HG03469 (cell line): ENCODE results near the gene MED14.

Experiments used
- ATAC-seq: cut with Tn5 transposase; IDR thresholded peaks from one replicate; pipeline ENCODE4 v1.9.1; 2021; ENCODE audit warnings: mild to moderate bottlenecking, moderate library complexity, moderate number of reproducible peaks; ENCODE audit not compliant: unreplicated experiment

The MED14 gene

DNA sequence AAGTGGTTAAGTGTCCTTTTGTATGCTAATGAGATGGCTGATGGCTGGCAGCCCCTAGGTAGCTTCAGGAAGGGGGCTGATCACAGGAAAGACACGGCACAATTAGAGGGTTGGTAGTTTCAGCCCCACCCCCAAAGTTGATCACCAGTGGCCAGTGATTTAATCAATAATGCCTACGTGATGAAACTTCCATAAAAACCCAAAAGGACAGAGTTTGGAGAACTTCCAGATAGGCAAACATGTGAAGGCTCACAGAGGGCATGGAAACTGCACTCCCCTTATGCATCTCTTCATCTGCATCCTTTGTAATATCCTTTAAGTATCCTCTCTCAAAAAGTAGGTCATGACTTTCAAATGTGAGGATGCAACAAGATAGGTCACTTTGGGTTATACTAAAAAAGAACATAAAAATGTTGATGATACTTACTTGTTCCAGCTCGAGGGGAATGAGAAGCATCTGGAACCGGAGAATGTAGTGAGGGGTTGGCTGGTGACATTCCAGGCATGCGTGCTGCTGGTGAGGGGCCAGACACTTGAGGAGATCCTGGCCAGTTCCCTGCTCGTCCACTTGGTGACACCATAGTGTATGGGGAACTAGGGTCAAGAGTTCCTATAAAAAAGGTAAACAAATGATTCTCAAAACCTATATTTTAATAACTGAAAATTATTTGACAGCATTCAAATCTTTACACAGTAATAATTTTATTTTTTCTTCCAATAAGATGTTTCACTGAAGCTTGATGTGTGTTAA, 71.3 kb downstream of the MED14 start:
- no peak for ATAC-seq

DNA sequence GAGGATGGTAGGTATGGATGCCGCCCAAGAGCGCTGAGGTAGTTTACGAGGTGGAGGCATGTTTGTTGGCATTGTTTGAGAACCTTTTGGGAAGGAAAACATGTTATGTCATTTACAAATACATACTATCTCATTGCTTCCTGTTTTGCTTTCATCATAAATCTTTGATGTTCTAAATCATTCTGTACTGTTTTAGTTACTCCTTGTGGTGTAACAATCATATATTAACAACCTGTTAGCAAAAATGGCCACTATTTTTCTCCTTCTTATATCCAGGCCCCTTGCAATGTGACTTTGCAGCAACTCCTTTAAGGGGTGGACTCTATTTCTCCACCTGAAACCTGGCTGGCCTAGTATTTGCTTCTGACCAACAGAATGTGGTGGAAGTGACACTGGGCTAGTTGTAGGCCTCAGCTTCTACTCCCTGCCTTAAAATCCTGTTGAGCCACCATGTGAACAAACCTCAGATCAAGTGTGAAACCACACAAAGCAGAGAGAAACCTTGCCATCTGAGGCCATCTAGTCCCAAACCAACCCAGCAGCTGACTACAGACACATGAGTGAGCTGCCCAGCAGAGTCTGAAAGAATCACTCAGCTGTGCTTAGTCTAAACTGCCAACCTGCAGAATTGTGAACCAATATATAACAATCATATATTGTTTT, 72.1 kb downstream of the MED14 start:
- ATAC-seq, result no peak

DNA sequence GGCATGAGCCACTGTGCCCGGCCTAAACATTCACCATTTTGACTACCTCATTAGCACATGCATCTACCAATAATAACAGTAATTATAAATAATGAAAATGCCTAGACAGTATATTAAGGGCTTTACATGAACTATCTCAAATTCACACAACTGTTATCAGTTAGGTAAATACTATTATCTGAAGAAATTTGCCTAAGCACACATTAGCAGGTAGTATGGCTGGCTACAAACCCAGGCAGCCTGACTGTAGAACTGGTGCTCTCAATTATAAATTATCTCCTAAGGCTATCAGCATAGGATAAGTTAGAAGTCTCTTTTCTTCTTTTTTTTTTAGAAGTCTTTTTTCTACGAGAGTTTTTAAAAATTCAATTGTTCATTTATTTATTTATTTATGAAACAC, 73.9 kb downstream of the MED14 start:
- ATAC-seq, result no peak

DNA sequence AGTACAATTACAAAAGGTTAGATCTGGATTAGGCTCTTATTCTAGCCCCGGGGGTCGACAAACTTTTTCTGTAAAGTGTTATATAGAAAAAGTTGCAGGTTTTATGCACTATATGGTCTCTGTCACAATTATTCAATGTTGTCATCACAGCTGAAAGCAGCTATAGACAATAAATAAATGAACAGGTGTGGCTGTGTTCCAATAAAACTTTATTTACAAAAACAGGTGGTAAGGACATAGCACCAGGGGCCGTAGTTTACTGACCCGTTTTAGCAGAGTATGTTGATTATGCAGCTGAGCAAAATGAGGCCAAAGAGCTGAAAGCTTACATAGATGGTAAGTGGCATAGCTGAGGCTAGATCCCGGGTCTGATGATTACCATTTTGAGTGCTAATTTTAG, 75.0 kb downstream of the MED14 start:
- no peak for ATAC-seq

DNA sequence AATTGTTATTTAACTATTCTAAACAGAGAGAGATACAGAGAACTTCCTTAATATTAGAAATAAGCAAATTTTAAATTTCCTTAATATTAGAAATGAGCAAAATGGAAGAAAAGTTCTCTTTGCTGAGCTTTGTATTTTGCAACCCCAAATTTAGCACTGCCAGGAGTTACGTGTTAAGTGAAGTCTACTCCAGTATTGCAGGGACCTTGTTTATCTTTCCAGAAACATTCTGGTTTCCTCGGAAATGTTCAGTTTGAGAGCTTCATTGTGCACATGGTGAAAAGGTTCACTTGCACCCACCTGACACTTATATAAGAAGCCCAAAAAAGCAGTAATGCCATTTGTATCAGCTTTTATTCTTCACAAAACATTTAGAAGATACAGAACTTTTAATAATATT, 81.8 kb downstream of the MED14 start:
- no peak for ATAC-seq

DNA sequence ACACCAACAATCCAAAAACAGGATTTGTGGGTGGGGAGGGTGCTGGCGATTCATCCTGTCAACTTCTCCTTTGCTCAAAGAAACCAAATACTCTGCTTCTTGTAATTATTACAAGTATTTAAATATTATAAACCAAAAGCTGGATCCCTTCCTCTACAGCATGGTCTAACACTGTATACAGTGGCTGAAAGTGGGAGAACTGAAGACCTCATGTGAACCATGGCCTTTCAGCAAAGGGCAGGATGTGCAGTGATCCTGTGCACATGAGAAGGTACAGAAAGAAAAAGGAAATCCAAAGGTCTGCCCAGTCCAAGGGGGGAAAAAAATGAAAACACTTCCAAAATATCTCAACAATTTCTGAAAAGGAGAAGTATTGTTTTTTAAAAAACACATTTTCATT, 82.7 kb downstream of the MED14 start:
- ATAC-seq, result no peak

DNA sequence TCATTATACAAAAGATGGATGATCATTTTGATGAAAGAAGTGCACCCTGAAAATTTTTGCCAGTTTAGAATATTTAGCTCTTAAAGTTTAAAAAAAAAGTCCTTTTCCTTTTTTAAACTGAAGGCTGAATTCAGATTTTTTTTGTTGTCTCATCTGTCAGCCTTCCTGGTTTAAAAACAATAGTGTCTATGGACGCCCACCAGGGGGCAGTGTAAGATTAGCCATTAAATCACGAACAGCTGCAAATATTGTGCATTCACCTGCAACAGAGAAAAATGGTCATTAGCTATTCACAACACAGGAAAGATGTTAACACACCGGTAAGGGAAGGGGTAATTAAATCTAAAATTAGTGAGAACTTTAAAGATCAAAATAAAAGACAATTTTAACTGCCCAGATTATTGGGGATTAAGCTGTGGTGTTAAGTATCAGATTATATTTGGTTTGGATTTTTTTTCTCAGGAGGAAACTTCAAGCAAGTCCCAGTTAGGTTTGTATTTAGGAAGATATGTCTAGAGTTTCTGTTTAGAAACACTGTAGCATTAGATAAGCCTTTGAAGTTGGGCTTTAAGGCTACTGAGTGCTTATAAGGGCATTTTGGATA, 83.6 kb downstream of the MED14 start:
- ATAC-seq, result no peak

DNA sequence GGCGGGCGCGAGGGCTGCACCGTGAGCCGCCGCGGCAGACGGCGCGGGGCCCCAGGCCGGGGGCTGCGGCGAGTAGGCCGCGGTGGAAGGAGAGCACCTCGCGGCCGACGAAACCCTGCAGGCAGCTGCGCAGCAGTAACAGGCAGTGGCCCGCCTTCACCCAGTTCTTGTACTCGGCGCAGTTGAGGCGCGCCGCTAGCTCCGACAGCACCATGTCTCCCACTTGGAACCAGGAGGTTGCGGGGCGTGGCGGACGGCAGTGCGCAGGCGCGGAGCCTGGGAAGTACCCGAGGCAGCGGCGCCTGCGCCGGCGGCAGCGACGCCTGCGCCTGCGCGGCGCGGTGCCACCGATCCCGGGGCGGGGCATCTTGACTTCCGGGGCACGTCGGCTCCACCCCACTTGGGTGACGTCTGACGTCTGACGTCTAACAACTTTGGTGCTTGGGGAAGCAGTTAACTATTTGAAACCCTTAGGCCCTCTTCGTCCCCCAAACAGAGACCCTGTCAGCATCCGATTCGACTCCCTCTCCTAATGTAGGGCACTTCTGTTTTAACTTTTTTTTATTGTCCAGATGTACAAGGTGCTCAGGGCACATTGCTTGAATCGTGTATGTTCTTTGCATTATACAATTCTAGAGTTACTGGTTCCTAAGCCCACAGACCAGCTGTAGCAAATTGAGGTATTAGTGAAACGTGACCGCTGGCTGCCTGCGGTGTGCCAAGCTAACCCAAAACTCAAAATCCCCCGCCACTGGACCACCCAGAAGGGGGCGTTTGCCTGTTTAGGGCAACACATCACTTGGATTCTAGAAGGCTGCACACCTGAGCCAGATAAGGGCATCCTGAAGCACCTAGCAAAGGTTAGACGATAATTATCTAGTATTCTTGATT, 87.8 kb downstream of the MED14 start, which contains the start of gene CXorf38:
TSS of gene CXorf38 (minus strand) at position 255 of the 891 bp plus-strand sequence. CDS start at position 214, 41 bp downstream.
- peak; percentile 67 for ATAC-seq

DNA sequence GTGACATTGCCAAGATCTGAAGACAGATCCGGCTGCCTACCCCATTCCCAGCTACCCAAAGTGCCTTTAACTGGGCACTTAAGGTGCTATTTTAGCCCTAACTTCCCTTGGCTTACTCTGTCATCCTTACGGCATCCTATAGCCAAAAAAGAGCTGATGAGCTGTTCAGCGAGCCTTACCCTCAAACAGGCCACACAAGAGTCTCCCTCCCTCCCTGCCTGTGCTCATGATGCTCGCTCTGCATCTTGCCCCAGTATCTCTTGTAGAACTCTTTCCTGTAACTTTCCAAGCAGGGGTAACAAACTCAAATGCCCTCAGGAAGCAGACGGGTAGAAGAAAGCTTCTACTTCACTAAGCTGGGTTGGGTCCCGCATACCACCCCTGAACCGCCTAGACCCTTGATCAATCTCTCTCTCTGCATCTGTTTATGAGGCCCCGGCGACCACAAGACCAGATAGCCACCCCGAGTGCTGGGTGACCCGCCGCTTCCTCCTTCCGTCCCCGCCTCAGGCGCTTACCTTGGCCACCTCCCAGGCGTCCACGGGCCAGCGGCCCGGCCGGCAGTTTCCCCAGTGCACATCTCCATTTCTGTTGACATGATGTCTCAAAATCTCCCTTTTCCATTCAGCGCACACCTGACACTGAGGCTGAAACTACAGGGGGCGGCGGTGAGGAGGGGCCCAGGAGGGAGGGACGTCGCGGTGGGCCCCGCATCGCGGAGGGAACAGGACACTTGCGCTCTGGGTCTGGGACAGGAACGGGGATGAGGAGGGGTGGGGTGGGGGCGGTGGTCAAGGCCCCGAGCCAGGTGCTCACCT, 88.6 kb downstream of the MED14 start:
- ATAC-seq, result no peak

DNA sequence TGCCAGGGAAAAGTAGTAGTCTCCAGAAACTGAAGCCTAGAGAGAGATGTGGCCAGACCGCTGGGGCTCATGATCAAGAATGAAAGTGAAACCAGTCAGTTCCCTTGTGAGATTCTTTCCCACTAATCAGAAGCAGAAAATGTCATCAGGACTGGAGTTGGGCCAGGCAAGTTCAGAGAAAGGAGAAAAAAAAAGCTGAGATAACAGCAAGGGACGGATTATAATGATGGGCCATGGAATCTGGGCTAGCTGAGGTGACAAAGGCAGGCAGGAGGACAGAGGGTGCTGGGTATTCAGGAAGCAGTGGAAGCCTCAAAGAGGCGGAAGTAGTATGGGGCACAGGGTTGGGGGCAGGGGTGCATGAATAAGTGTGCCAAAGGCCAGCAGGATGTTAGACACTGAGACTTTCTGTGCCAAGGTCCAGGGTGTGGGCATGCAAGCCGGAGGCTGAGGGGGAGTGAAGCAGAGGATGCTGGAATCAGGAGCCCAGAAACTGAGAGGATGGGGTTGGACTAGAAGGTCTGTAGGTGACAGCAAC, 90.5 kb downstream of the MED14 start:
- no peak for ATAC-seq

DNA sequence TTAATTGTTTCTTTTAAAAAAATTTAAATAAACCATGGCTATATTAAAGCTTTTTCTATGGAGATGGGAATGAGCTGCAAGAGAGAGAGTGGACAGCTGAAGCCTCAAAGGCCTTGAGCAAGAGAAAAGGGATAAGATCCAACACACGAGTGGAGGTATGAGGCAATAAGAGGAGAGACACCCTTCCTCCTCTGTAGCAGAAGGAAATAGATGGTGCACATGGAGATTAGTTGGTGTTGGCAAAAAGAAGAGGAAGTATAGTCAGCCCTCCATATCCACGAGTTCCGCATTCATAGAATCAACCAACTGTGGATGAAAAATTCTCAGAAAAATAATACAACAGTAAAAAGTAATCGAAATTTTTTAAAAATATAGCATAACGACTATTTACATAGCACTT, 91.2 kb downstream of the MED14 start:
- ATAC-seq, result no peak

DNA sequence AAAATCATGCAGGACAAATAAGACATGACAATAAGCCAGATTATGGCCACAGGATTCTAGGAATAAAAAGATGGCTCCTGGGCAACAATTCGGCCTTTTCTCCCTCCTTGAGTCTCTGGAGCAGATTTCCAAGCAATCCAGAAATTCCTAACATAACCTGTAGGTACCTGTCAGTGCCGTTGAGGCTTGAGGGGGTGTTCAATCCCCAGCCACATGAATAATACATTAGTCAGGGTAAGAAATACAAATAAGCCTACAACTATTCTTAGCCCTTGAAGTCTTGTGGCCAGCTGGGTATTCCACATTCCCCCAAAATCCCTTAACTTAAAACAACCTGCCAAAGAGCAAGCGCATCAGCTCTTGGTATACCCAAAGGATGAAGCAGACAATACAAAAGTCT, 97.7 kb downstream of the MED14 start:
- ATAC-seq, result no peak

DNA sequence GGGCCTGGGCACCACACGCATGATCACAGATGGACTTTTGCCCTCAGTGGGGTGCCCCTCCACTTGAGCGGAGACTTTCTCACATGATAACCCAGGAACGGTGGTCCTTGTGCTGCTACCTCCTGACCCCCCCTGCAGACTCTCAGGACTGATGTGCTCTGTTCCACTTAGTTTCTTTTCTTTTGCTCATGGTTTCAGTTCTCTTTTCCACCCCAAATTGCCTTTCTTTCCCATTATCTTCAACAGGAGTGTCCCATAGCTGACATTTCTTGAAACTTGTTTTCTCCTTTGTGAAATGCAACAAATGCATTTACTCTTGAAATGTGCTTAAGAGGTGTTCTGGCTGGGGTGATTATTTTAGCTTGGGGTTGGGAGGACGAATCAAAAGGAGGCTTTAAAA, 103.1 kb downstream of the MED14 start:
- no peak for ATAC-seq

DNA sequence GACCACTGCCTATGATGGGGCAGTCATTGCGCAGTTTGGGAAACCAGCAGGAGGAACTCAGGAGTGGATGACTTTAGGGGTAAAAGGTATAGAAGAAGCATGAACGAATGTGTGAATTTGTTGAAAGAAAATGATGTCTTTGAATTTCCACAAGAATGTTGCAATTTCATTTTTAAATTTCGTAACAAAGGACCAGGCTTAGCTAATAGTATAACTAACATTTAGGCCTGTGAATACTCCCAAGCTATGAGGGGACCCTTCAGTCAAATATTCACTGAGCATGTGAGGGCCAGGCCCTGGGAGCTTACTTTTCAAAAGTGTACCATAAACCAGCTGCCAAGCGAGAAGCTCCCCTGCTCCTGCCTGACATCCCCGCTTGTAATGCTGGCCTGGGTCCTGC, 106.8 kb downstream of the MED14 start:
- no peak for ATAC-seq

DNA sequence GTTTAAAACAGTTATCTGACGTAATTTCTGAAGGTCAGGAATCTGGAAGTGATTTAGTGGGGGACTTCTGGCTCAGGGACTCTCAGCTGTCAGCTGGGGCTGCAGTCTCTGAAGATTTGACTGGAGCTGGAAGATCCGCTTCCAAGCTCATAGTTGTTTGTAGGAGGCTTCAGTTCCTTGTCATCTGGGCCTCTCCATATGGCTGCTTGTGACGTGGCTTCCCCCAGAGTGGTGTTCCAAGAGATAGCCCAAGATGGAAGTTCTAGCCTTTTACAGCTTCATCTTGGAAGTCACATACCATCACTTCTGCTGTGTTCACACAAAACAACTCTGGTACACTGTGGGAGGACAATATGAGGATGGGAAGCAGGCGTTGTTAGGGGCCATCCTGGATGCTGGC, 110.0 kb downstream of the MED14 start:
- ATAC-seq, result no peak

DNA sequence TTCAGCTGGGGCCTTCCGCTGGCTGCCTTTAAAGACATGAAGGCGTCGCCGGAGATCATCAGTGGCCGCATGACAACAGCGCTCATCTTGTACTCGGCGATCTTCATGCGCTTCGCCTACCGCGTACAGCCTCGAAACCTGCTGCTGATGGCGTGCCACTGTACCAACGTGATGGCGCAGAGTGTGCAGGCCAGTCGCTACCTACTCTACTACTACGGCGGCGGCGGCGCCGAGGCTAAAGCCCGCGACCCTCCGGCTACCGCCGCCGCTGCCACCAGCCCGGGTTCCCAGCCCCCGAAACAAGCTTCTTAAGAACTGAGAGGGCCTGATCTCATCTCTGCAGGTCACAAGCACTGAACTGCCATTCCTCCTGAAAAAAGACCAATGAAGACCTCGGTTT, 111.7 kb downstream of the MED14 start:
- ATAC-seq, result no peak

DNA sequence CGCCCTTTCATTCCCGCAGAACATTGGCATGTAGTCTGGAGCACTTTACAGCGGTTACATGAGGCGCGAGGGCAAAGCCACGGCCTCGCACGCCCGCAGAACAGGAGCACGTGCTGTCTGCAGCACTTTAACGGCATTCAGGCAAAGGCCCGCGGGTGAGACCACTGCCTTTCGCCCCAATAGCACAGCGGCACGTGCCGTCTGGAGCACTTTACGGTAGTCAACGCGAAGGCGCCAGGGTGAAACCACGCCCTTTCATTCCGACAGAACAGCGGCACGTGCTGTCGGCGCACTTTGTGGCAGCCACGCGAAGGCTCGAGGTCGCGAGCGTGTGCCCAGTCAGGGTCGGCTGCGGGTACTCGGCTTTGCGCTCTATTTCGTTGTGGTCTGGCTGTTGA, 112.2 kb downstream of the MED14 start, which contains the start of gene MPC1L:
TSS of gene MPC1L (plus strand) at position 290 of the 398 bp plus-strand sequence. CDS start 138 bp downstream, outside the sequence.
- ATAC-seq, result no peak

DNA sequence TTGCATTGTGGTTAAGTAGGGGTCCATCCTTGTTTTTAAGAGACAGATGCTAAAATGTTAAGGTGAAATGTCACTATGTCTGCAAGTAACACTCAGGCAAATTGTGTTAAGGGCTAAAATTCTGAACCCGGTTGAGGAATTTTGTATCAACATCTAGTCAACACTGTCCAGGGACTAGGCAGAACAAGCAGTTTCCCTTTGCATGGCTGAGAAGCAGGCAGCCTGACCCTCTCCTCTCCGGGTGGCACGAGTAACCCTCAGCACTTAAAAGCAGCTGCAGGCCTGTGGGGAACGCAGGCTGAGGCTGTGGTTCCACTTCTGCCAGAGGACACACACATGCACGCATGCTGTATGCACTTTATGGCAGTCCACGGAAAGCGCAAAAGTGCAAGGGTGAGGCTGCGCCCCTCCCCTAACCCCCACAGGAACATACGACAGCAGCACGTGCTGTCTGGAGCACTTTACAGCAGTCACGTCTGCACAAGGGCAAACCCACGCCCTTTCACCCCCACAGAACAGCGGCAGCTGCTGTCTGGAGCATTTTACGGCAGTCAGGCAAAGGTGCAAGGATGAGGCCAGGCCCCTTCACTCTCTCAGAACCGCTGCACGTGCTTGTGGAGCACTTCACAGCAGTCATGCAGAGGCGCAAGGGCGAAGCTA, 112.7 kb downstream of the MED14 start:
- no peak for ATAC-seq

DNA sequence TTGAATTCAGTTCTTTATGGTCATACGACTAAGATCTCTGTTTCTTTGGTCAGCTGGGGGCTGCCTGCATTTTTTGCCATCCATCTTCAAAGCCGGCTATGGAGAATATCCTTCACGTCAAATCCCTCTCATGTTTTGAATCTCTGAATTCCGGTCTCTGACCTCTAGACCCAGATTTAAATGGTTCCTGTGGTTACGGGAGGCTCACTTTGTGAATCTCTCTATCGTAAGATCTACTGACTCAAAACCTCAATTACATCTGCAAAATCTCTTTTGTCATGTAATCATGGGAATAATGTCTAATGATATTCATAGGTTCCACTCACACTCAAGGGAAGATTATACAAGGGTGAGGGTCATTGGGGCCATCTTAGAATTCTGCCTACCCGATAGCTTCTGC, 117.8 kb downstream of the MED14 start:
- ATAC-seq, result no peak
